Activated naive CD4-positive, alpha-beta T cell treated with anti-CD3 and anti-CD28 coated beads, Interleukin-2, amount 10 ng/mL, durations not matched to agents 7 days and 5 days (primary cell): ENCODE data around the gene TOX2.

Experiments used
- CTCF ChIA-PET: fragments of 350-600 bp; sonication (Branson Sonifier 250); formaldehyde crosslinking; loops from one replicate; lab custom pipeline; 2021; ENCODE audit warnings: antibody characterized with exemption; lab: Charles Lee
- DNase-seq: peaks from one replicate; pipeline ENCODE4 v3.0.0-alpha.2; 2020
- H3K27ac Mint-ChIP-seq: one replicate; pipeline ENCODE4 v1.8.0; 2021; ENCODE audit warnings: mild to moderate bottlenecking, moderate library complexity, mixed read lengths
- H3K27me3 Mint-ChIP-seq: one replicate; pipeline ENCODE4 v1.8.0; 2021; ENCODE audit warnings: mild to moderate bottlenecking, mixed read lengths
- H3K36me3 Mint-ChIP-seq: one replicate; pipeline ENCODE4 v1.8.0; 2021; ENCODE audit warnings: mixed read lengths
- H3K4me1 Mint-ChIP-seq: one replicate; pipeline ENCODE4 v1.8.0; 2021; ENCODE audit warnings: mixed read lengths
- H3K4me3 Mint-ChIP-seq: one replicate; pipeline ENCODE4 v1.8.0; 2021; ENCODE audit warnings: mild to moderate bottlenecking, moderate library complexity, mixed read lengths
- H3K9me3 Mint-ChIP-seq: one replicate; pipeline ENCODE4 v1.8.0; 2021; ENCODE audit warnings: mixed read lengths

The TOX2 gene

GRCh38 chr20:44071526-44072111 lies 157.0 kb downstream of the TOX2 start:
- no peak for DNase-seq
- Mint-ChIP-seq H3K27me3 (peaks cover 59% of the 10 kb centered on the region), H3K9me3 (no peaks in the 10 kb centered on the region), H3K36me3 (no peaks in the 10 kb centered on the region), H3K4me1 (peaks cover 80% of the 10 kb centered on the region), H3K27ac (peak overlapping the region; percentile 43), H3K4me3 (no peak overlapping the region)
- CTCF ChIA-PET: interaction anchor here (1.4 to 5.1 kb wide), 3 partner anchors 9 to 321 kb away, joined by 5 to 28 read pairs (median 11); no protein-coding TSS in a partner anchor

DNA sequence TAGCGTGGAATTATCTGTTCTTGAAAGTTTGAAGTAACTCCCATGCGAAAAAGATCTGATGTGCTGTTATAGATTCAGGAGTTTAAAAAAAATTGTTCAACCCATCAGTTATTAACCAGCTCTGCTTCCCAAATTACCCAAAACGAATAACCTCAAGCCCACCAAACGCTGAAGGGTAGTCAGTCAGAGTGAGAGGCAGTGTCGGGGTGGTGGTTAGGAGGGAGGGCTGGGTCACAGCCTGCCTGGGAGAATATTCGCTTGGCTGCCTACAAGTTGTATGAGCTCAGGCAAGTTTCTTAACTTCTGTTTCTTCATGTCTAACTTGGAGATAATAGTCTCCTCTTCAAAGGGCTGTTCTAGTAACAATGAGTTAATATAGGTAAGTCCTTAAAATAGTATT lies 157.7 kb downstream of the TOX2 start:
- Mint-ChIP-seq H3K36me3 (no peaks in the 10 kb centered on the region), H3K4me1 (peaks cover 74% of the 10 kb centered on the region), H3K4me3 (no peak overlapping the region), H3K9me3 (no peaks in the 10 kb centered on the region), H3K27me3 (peaks cover 52% of the 10 kb centered on the region), H3K27ac (no peak overlapping the region)
- DNase-seq: no peak
- CTCF ChIA-PET: interaction anchor here (1.4 to 5.1 kb wide), 2 partner anchors 8 to 322 kb away, joined by 5 to 28 read pairs; no protein-coding TSS in a partner anchor

GRCh38 chr20:44073011-44073674 lies 158.5 kb downstream of the TOX2 start:
- H3K27me3 Mint-ChIP-seq: peaks cover 46% of the 10 kb centered on the region
- CTCF ChIA-PET: no interaction called here
- H3K4me1 Mint-ChIP-seq: peaks cover 68% of the 10 kb centered on the region
- no peak overlapping the region for H3K27ac Mint-ChIP-seq
- no peak for DNase-seq
- no peaks in the 10 kb centered on the region for H3K9me3 Mint-ChIP-seq
- no peak overlapping the region for H3K4me3 Mint-ChIP-seq
- H3K36me3 Mint-ChIP-seq: no peaks in the 10 kb centered on the region

DNA sequence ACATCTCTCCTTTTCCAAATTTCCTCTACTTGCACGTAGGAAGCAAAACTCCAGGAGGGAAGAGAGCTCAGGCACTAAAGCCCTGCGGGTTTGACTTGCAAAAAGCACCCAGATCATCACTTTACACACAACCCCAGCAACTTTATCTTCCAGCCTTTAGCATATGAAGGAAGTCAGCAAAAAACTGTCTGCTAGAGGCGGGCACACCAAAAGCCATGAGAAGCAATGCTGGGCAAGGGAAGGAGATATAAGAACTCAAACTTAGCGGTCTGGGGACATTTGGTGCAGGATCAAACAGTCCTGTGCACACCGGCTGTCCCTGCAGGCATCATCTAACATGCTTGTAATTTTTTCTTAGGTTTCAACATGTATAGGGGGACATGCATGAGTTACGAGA lies 159.0 kb downstream of the TOX2 start:
- peaks cover 68% of the 10 kb centered on the region for H3K4me1 Mint-ChIP-seq
- H3K36me3 Mint-ChIP-seq: no peaks in the 10 kb centered on the region
- no peak overlapping the region for H3K27ac Mint-ChIP-seq
- CTCF ChIA-PET: no interaction called here
- H3K4me3 Mint-ChIP-seq: no peak overlapping the region
- DNase-seq: no peak
- no peaks in the 10 kb centered on the region for H3K9me3 Mint-ChIP-seq
- H3K27me3 Mint-ChIP-seq: peaks cover 47% of the 10 kb centered on the region

GRCh38 chr20:44074252-44075151 lies 159.8 kb downstream of the TOX2 start:
- H3K27ac Mint-ChIP-seq: no peak overlapping the region

GRCh38 chr20:44075191-44075949 lies 160.7 kb downstream of the TOX2 start:
- no peak overlapping the region for H3K27ac Mint-ChIP-seq
- H3K9me3 Mint-ChIP-seq: no peaks in the 10 kb centered on the region
- no peak for DNase-seq
- peaks cover 54% of the 10 kb centered on the region for H3K27me3 Mint-ChIP-seq
- CTCF ChIA-PET: interaction anchor here (6.7 kb wide), 1 partner anchor 18 kb away, joined by 66 read pairs; no protein-coding TSS in a partner anchor
- no peak overlapping the region for H3K4me3 Mint-ChIP-seq
- peaks cover 59% of the 10 kb centered on the region for H3K4me1 Mint-ChIP-seq
- H3K36me3 Mint-ChIP-seq: no peaks in the 10 kb centered on the region

More at GRCh38 chr20:44074252-44075151, 159.8 kb downstream of the TOX2 start:
- CTCF ChIA-PET: no interaction called here
- no peak for DNase-seq
- Mint-ChIP-seq H3K9me3 (no peaks in the 10 kb centered on the region), H3K4me1 (peaks cover 61% of the 10 kb centered on the region), H3K36me3 (no peaks in the 10 kb centered on the region), H3K27me3 (peaks cover 50% of the 10 kb centered on the region), H3K4me3 (no peak overlapping the region)

GRCh38 chr20:44075950-44076232 lies 161.2 kb downstream of the TOX2 start:
- DNase-seq: no peak
- H3K36me3 Mint-ChIP-seq: no peaks in the 10 kb centered on the region
- no peaks in the 10 kb centered on the region for H3K9me3 Mint-ChIP-seq
- H3K27me3 Mint-ChIP-seq: peaks cover 49% of the 10 kb centered on the region
- CTCF ChIA-PET: interaction anchor here (6.7 kb wide), 1 partner anchor 19 kb away, joined by 66 read pairs; no protein-coding TSS in a partner anchor
- H3K4me3 Mint-ChIP-seq: no peak overlapping the region
- H3K4me1 Mint-ChIP-seq: peaks cover 58% of the 10 kb centered on the region
- H3K27ac Mint-ChIP-seq: no peak overlapping the region

DNA sequence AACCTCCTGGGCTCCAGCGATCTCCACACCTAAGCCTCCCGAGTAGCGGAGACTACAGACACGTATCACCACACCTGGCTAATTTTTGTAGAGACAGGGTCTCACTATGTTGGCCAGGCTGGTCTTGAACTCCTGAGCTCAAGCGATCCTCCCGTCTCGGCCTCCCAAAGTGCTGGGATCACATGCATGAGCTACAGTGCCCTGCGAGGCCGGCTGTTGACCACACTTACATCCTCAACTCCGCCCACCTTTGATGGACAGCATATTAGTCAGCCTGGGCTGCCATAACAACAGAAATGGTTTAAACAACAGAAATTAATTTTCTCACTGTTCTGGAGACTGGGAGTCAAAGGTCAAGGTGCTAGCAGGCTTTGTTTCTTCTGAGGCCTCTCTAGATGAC lies 164.6 kb downstream of the TOX2 start:
- peaks cover 28% of the 10 kb centered on the region for H3K4me1 Mint-ChIP-seq
- no peaks in the 10 kb centered on the region for H3K36me3 Mint-ChIP-seq
- H3K9me3 Mint-ChIP-seq: no peaks in the 10 kb centered on the region
- H3K27ac Mint-ChIP-seq: no peak overlapping the region
- no peak for DNase-seq
- CTCF ChIA-PET: interaction anchor here (0.9 to 6.7 kb wide), 8 partner anchors 10 to 630 kb away, joined by 3 to 81 read pairs (median 6); no protein-coding TSS in a partner anchor
- H3K4me3 Mint-ChIP-seq: no peak overlapping the region
- H3K27me3 Mint-ChIP-seq: peaks cover 34% of the 10 kb centered on the region

GRCh38 chr20:44080064-44080463 lies 165.4 kb downstream of the TOX2 start:
- H3K4me1 Mint-ChIP-seq: peaks cover 21% of the 10 kb centered on the region
- H3K27me3 Mint-ChIP-seq: peaks cover 29% of the 10 kb centered on the region
- no peak overlapping the region for H3K27ac Mint-ChIP-seq
- no peak overlapping the region for H3K4me3 Mint-ChIP-seq
- H3K9me3 Mint-ChIP-seq: no peaks in the 10 kb centered on the region
- no peak for DNase-seq
- CTCF ChIA-PET: interaction anchor here (0.6 to 6.7 kb wide), 20 partner anchors 8 to 631 kb away, joined by 3 to 81 read pairs (median 5); no protein-coding TSS in a partner anchor
- no peaks in the 10 kb centered on the region for H3K36me3 Mint-ChIP-seq

GRCh38 chr20:44080646-44081267 lies 166.1 kb downstream of the TOX2 start:
- Mint-ChIP-seq H3K4me3 (no peak overlapping the region), H3K27me3 (peaks cover 23% of the 10 kb centered on the region), H3K9me3 (no peaks in the 10 kb centered on the region), H3K4me1 (peaks cover 19% of the 10 kb centered on the region), H3K36me3 (no peaks in the 10 kb centered on the region), H3K27ac (no peak overlapping the region)
- CTCF ChIA-PET: interaction anchor here (0.6 to 6.7 kb wide), 21 partner anchors 9 to 632 kb away, joined by 3 to 81 read pairs (median 5); no protein-coding TSS in a partner anchor
- peak; percentile 83 for DNase-seq

- no peak for DNase-seq
- H3K36me3 Mint-ChIP-seq: no peaks in the 10 kb centered on the region
- H3K9me3 Mint-ChIP-seq: no peaks in the 10 kb centered on the region
- peaks cover 23% of the 10 kb centered on the region for H3K27me3 Mint-ChIP-seq
- H3K4me3 Mint-ChIP-seq: no peak overlapping the region
- H3K4me1 Mint-ChIP-seq: peaks cover 19% of the 10 kb centered on the region
- no peak overlapping the region for H3K27ac Mint-ChIP-seq
- CTCF ChIA-PET: interaction anchor here (0.9 to 6.7 kb wide), 12 partner anchors 21 to 633 kb away, joined by 3 to 81 read pairs (median 4); no protein-coding TSS in a partner anchor
Measured at GRCh38 chr20:44081476-44081875, 166.8 kb downstream of the TOX2 start.

DNA sequence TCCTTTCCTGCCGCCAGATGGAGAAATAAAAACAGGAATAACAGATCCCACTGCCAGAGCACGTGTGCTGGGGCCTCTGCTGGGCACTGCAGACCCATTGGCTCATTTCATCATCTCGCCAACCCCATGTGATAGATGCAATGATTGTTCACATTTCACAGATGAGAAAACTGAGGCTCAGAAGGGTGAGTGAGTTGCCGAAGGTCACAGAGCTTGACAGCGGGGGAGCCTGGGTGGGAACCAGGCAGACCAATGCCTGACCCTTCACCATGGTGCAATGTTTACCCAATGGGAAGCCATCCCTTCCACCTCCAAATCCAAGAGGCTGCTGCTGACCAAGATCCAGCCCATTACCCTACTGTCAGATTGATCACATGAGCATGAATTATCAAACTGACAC lies 167.2 kb downstream of the TOX2 start:
- Mint-ChIP-seq H3K4me1 (peaks cover 19% of the 10 kb centered on the region), H3K4me3 (no peak overlapping the region), H3K36me3 (no peaks in the 10 kb centered on the region), H3K9me3 (no peaks in the 10 kb centered on the region), H3K27me3 (peaks cover 24% of the 10 kb centered on the region), H3K27ac (no peak overlapping the region)
- CTCF ChIA-PET: interaction anchor here (0.9 to 6.7 kb wide), 10 partner anchors 25 to 633 kb away, joined by 3 to 81 read pairs (median 4); no protein-coding TSS in a partner anchor
- DNase-seq: no peak
